HG03460 (cell line): ENCODE results near the gene BAZ1A.

ENCODE experiments used
- ATAC-seq: cut with Tn5 transposase; IDR thresholded peaks from one replicate; pipeline ENCODE4 v1.9.1; 2021; ENCODE audit not compliant: unreplicated experiment

BAZ1A gene

GRCh38 chr14:34875031-34875922, at the start of gene BAZ1A:
TSS of gene BAZ1A (minus strand) at chr14:34875360. CDS start at chr14:34874604, 756 bp downstream.
- ATAC-seq: peak; percentile 37

GRCh38 chr14:34920339-34920738, 45.2 kb upstream of the BAZ1A start:
- no peak for ATAC-seq

- no peak for ATAC-seq
These were observed 38.5 kb upstream of the BAZ1A start for GRCh38 chr14:34913619-34914018.

GRCh38 chr14:34912966-34913365, 37.8 kb upstream of the BAZ1A start:
- ATAC-seq: no peak

GRCh38 chr14:34912182-34912581, 37.0 kb upstream of the BAZ1A start:
- ATAC-seq: no peak

- no peak for ATAC-seq
These were observed 36.3 kb upstream of the BAZ1A start for GRCh38 chr14:34911209-34912150.

- ATAC-seq: no peak
These were observed 31.1 kb upstream of the BAZ1A start for GRCh38 chr14:34906287-34906686.

GRCh38 chr14:34895277-34895676, 20.1 kb upstream of the BAZ1A start:
- ATAC-seq: no peak

- ATAC-seq: no peak
These were observed 15.8 kb upstream of the BAZ1A start for GRCh38 chr14:34890937-34891336.

GRCh38 chr14:34888186-34888585, 13.0 kb upstream of the BAZ1A start:
- no peak for ATAC-seq

GRCh38 chr14:34883954-34884353, 8.8 kb upstream of the BAZ1A start:
- no peak for ATAC-seq

GRCh38 chr14:34874386-34875030, 652 bp downstream of the BAZ1A start:
- ATAC-seq: peak; percentile 28

- ATAC-seq: peak; percentile 56
These were observed 1.4 kb downstream of the BAZ1A start for GRCh38 chr14:34873589-34874385.

- ATAC-seq: peak; percentile 6
These were observed 2.2 kb downstream of the BAZ1A start for GRCh38 chr14:34872822-34873588.

GRCh38 chr14:34867199-34867598, 8.0 kb downstream of the BAZ1A start:
- no peak for ATAC-seq

- ATAC-seq: no peak
These were observed 9.1 kb downstream of the BAZ1A start for GRCh38 chr14:34865889-34866574.

- ATAC-seq: no peak
These were observed 11.3 kb downstream of the BAZ1A start for GRCh38 chr14:34863844-34864243.

- ATAC-seq: no peak
These were observed 16.4 kb downstream of the BAZ1A start for GRCh38 chr14:34858765-34859164.
